Limb (tissue), 2 donors: ENCODE measurements around the gene MSI1.

Experiments used
- DNase-seq, 2 donors: peaks; one replicate each; pipeline ENCODE4 v3.0.0-alpha.2; 2016; ENCODE audit errors: extremely low spot score in 2 of 2

Gene MSI1

GRCh38 chr12:120324841-120325417 lies 44.0 kb downstream of the MSI1 start:
- DNase-seq: no peak

- DNase-seq: no peak
These were observed 45.2 kb downstream of the MSI1 start for GRCh38 chr12:120323772-120324171.

- no peak for DNase-seq
These were observed 47.4 kb downstream of the MSI1 start for GRCh38 chr12:120321382-120322202.

- DNase-seq: peak; percentile 99 to 100
These were observed 51.5 kb downstream of the MSI1 start for GRCh38 chr12:120317224-120318105.

GRCh38 chr12:120316798-120317223 lies 52.2 kb downstream of the MSI1 start:
- no peak for DNase-seq

- DNase-seq: no peak
These were observed 54.7 kb downstream of the MSI1 start for GRCh38 chr12:120314220-120314619.

GRCh38 chr12:120301962-120302815 lies 66.8 kb downstream of the MSI1 start, which contains the start of gene SIRT4:
SIRT4 (plus strand) TSS chr12:120302321; CDS start chr12:120303562, 1,241 bp downstream.
- DNase-seq: peak; percentile 90 to 96

- DNase-seq: peak; percentile 82 to 89
These were observed 76.1 kb downstream of the MSI1 start, which contains the start of gene RNU4-1 for GRCh38 chr12:120292661-120293531. RNU4-1 (minus strand) TSS chr12:120293237.

- no peak for DNase-seq
These were observed 76.6 kb downstream of the MSI1 start for GRCh38 chr12:120292411-120292660.
